Stimulated activated naive CD8-positive, alpha-beta T cell treated with anti-CD3 and anti-CD28 coated beads, Interleukin-15, amount 100 ng/mL, for 72 hours (primary cell): ENCODE results near the gene CRISPLD2.
"Not testable (repeated sequence)": the region's sequence is repeated elsewhere in the genome, so short reads cannot be mapped to it uniquely, and the experiment has no call there.

Source experiments
- ATAC-seq: fragments of 150-1000 bp; cut with Tn5 transposase; 2 replicates; pipeline ENCODE4 v1.10.0; 2021; ENCODE audit warnings: mild to moderate bottlenecking, moderate library complexity
- DNase-seq, 2 donors: peaks; one replicate each; pipeline ENCODE4 v3.0.0; 2021 to 2022
- H3K27ac Mint-ChIP-seq, 2 donors: one replicate each; pipeline ENCODE4 v1.8.0; 2022; ENCODE audit warnings: mild to moderate bottlenecking in 2 of 2, mixed read lengths in 2 of 2, moderate library complexity in 2 of 2
- H3K27me3 Mint-ChIP-seq: one replicate; pipeline ENCODE4 v1.8.0; 2022; ENCODE audit warnings: mixed read lengths
- H3K4me1 Mint-ChIP-seq: one replicate; pipeline ENCODE4 v1.8.0; 2022; ENCODE audit warnings: mild to moderate bottlenecking, mixed read lengths
- H3K4me3 Mint-ChIP-seq, 2 donors: one replicate each; pipeline ENCODE4 v1.8.0; 2022; ENCODE audit warnings: mild to moderate bottlenecking in 2 of 2, mixed read lengths in 2 of 2, moderate library complexity in 1 of 2
- H3K9me3 Mint-ChIP-seq, 2 donors: one replicate each; pipeline ENCODE4 v1.8.0; 2022; ENCODE audit warnings: mixed read lengths in 2 of 2

Gene CRISPLD2

DNA sequence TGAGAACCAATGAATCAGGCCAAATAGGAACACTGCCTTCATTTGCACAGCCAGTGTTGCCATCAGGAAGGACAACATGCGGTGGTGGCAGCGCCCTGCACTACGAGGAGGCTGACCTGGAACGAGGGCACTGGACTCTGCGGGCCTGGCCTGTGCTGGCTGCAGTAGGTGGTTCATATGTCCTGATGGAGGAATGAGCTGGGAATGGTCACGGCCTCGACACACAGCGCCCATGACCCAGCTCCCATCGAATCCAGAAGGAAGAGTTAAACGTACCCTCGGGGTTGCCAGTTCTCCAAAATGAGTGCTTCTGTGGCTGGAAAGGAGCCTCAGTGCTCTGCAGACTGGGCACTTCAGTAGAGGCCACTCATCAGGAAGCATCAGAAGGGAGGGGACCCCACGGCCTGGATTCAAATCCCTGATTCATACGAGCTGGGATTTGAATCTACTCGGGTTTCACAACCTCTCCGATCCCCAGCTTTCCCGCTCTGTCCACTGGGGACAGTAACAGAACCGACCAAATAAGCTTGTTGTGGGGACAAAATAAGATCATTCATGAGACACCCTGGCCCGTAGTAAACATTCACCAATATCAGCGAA is 106.1 kb downstream of the CRISPLD2 start:
- DNase-seq (no peak), ATAC-seq (no peak)
- Mint-ChIP-seq H3K4me3 (no peak overlapping the region), H3K4me1 (no peaks in the 10 kb centered on the region), H3K9me3 (peaks cover 0 to 3% of the 10 kb centered on the region in 2 donors), H3K27ac (no peak overlapping the region), H3K27me3 (no peaks in the 10 kb centered on the region)

DNA sequence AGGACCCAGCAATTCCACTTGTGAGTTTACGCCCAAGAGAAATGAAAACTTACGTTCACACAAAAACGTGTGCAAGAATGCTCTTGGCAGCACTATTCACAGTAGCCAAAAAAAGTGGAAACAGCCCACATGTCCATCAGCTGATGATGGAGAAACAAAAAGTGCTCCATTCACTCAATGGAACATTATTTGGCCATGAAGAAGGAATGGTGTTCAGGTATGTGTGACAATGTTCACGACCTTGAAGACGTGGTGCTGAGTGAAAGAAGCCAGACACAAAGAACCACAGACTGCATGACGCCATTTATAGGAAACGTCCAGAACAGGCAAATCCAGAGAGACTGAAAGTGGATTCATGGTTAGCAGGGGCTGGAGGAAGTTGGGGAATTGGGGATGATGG is 106.7 kb downstream of the CRISPLD2 start:
- Mint-ChIP-seq H3K27me3 (no peaks in the 10 kb centered on the region), H3K27ac (no peak overlapping the region), H3K9me3 (peaks cover 0 to 8% of the 10 kb centered on the region in 2 donors), H3K4me1 (no peaks in the 10 kb centered on the region), H3K4me3 (no peak overlapping the region)
- DNase-seq (no peak), ATAC-seq (no peak)

DNA sequence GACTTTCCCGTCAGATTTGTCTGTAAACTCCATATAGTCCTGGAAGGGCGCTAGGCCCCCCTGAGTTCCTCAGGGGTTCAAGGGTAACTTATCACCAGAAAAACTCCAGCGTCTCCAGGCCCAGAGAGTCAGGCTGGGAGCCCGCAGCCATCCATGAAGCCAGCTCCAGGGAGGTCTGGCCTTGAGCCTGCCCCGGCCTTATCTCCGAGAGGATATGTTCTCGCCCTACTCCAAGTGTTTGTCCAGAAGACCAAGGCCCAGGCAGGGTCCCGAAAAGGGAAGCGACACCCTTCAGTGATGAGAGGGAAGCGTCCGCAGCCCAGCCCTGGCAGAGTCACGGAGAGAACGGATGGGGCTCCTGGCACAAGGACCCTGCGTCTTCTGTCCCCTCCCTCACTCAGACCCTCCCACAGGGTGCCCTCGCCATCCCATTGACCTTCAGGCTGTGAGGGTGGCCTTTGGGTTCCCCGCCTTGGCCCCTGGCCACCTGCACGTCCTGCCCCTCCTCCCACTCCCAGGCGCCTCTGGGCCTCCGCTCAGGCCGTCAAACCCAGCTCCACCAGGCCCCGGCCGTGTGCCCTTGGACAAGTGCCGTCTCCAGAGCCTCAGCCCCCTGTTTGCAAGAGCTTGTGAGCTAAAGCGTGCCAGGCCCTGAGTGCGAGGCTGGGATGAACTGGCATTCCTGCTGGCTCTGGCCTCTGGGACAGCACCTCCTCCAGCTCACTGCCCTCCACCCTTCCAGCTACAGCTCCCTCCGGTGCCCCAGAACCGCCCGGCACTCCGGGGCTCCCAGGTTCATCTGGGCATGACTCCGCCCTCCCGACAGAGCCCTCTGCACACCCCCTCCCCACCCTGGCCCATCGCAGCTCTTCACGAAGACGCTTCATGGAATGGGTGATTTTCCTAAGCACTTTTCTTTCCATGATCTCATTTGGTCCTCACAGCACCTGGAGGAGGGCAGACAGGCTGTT is 108.1 kb downstream of the CRISPLD2 start:
- H3K4me3 Mint-ChIP-seq = no peak overlapping the region
- no peak overlapping the region for H3K27ac Mint-ChIP-seq
- peaks cover 0 to 8% of the 10 kb centered on the region in 2 donors for H3K9me3 Mint-ChIP-seq
- ATAC-seq (no peak), DNase-seq (no peak)
- no peaks in the 10 kb centered on the region for H3K27me3 Mint-ChIP-seq
- no peaks in the 10 kb centered on the region for H3K4me1 Mint-ChIP-seq

DNA sequence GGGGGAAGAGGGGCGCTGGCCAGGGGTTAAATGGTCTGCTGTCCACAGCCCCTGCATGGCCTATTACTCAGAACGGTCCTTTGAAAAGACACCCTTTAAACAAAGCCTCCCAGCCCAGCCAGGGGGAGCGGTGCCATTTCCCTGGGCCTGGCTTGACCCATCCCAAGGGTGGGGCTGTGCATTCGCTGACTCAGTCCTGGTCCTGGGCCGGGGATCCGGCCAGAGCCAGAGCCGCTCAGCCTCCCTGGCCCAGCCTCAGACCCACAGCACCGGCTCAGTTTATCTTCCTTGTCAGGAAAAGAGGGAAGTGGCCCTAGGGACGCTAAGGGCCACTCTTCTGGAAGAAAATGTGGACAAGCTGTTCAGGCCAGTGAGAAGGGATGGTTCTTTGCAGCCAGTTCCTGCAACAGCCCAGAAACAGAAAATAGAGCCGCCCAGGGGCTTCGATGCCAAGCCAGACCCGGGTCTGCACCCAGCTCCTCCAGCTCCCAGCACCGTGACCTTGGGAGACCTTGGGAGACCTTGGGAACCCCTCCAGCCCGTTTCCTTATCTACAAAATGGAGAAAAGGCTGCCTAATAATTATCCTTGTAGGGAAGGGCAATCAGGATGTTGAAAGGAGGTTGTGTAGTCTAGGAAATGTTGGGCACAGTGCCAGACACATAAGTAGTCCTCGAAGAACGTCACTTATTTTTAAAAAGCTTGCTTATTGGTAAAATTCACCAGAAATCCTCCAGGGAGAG is 109.1 kb downstream of the CRISPLD2 start:
- no peak for ATAC-seq
- H3K9me3 Mint-ChIP-seq = peaks cover 0 to 8% of the 10 kb centered on the region in 2 donors
- no peaks in the 10 kb centered on the region for H3K4me1 Mint-ChIP-seq
- DNase-seq = no peak
- H3K4me3 Mint-ChIP-seq = no peak overlapping the region
- peak overlapping the region in 1 of 2 donors; percentile 23 for H3K27ac Mint-ChIP-seq
- no peaks in the 10 kb centered on the region for H3K27me3 Mint-ChIP-seq

DNA sequence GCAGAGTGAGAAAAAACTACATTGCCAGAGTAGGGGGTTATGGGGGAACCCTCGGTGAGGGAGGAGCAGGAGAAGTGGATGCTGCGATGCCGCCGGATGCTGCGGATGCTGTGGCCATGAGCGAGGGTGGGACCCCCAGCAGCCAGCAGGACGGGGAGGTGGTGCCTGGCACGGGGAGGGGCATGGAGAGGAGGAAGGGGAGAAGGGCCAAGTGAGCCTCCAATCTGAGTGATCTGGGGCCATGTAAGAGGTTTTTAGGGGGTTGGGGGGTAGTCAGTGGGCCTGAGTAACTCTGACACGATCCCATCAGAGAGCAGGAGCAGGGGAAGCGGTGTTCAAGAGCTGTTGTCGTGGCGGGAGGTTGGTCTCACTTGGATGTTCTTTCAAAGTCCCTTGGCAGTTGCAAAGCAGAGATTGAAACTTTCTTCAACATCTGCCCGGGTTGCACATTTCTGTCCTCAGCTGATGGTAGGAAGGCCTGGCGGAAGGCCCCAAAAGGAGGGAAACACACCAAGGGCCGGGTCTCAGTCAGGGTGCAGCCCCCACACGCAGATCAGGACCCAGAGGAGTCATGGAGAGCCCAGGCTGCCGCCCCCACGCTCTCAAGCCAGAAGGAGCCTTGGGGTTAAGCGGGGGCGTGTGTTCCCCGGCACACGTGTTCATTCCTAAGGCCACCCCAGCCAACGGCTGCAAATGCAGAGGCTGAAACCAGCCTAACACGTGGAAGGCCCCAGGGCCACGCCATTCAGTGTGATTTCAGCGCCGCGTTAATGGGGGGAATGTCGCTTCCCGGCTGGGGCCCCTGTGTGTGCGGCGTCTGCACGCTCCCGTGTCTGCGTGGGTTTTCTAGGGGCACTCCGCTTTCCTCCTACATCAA is 109.9 kb downstream of the CRISPLD2 start:
- H3K9me3 Mint-ChIP-seq = peaks cover 0 to 8% of the 10 kb centered on the region in 2 donors
- H3K27me3 Mint-ChIP-seq = no peaks in the 10 kb centered on the region
- peak overlapping the region in 1 of 2 donors; percentile 42 for H3K4me3 Mint-ChIP-seq
- peak overlapping the region in 1 of 2 donors; percentile 92 for H3K27ac Mint-ChIP-seq
- DNase-seq (no peak), ATAC-seq (peak; percentile 11)
- H3K4me1 Mint-ChIP-seq = no peaks in the 10 kb centered on the region

DNA sequence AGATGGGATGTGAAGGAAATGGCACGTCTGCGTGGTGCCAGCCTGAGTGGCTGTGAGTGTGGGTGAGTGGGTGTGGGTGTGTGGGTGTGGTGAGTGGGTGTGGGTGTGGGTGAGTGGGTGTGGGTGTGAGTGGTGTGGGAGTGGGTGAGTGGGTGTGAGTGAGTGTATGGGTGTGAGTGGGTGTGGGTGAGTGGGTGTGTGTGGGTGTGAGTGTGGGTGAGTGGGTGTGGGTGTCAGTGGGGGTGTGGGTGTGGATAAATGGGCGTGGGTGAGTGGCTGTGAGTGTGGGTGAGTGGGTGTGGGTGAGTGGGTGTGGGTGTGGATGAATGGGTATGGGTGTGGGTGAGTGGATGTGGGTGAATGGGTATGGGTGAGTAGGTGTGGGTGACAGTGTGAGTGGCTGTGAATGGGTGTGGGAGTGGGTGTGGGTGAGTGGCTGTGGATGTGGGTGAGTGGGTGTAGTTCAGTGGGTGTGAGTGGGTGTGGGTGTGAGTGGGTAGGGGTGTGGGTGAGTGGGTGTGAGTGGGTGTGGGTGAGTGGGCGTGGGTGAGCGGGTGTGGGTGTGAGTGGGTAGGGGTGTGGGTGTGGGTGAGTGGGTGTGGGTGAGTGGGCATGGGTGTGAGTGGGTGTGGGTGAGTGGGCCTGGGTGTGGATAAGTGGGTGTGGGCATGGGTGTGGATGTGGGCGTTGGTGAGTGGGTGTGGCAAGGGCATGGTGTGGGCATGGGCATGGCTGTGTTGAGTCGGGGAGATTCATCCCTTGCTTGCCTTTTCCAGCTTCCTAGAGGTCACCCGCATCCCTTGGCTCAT is 110.7 kb downstream of the CRISPLD2 start:
- peak; percentile 53 for ATAC-seq
- peaks cover 0 to 8% of the 10 kb centered on the region in 2 donors for H3K9me3 Mint-ChIP-seq
- H3K4me3 Mint-ChIP-seq = peak overlapping the region in 1 of 2 donors; percentile 42
- no peaks in the 10 kb centered on the region for H3K27me3 Mint-ChIP-seq
- H3K4me1 Mint-ChIP-seq = no peaks in the 10 kb centered on the region
- DNase-seq = peak in 1 of 2 donors; percentile 20
- peak overlapping the region in 1 of 2 donors; percentile 92 for H3K27ac Mint-ChIP-seq

DNA sequence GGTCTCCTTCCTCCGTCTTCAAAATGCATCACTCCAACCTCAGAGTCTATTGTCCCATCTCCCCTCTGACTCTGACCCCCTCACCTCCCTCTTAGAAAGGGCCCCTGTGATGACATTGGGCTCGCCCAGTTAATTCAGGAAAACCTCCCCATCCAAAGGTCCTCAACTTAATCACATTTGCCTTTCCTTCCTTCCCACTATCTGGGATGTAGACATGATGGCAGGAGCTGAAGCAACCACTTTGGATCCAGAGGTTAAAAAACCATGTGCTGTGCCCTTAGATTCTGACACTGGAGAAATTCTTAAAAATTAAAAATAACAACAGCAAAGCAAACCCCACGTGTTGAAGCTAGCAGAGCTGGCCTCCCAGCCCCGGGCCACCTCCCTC is 111.3 kb downstream of the CRISPLD2 start:
- Mint-ChIP-seq H3K27ac (peak overlapping the region in 1 of 2 donors; percentile 72), H3K4me1 (no peaks in the 10 kb centered on the region), H3K4me3 (peak overlapping the region in 1 of 2 donors; percentile 36), H3K27me3 (no peaks in the 10 kb centered on the region), H3K9me3 (peaks cover 0 to 8% of the 10 kb centered on the region in 2 donors)
- DNase-seq (no peak), ATAC-seq (no peak)

DNA sequence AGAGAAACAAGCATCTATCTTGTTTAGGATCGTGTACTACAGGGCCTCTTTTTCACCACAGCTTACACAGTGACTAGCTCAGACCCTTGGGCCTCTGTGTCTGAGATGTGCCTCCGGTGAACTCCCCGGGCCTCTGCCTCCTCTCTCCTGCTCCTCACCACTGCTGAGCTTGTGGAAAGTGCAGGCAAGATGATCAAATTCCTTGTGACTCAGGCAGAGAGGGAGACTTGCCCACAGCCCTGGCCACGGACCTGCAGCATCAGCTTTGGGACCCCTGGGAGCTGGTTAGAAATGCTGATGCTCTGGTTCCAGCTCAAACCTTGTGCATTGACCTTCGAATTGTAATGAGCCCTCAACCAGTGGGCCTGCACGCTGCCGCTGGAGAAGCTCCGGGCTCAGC is 111.7 kb downstream of the CRISPLD2 start:
- ATAC-seq (no peak), DNase-seq (no peak)
- H3K4me1 Mint-ChIP-seq = no peaks in the 10 kb centered on the region
- H3K9me3 Mint-ChIP-seq = peaks cover 0 to 8% of the 10 kb centered on the region in 2 donors
- no peaks in the 10 kb centered on the region for H3K27me3 Mint-ChIP-seq
- peak overlapping the region in 1 of 2 donors; percentile 72 for H3K27ac Mint-ChIP-seq
- no peak overlapping the region for H3K4me3 Mint-ChIP-seq

DNA sequence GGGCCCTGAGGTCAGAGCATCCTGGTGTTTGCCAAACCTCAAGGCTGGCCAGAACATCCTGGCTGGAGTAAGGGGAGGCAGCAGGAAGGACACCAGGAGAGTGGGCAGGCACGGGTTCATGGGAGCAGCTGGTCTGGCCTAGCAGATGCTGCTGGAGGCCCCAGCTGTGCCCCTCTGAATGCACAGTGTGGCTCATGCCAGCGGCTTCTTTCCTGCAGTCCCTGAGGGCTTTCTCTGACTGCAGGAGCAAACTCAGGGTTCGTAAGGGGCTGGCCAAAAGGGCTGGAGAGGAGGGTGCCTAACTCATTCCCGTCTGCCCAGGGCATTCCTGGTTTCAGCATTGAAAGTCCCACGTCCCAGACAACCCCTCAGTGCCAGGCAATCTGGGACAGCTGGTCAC is 112.9 kb downstream of the CRISPLD2 start:
- ATAC-seq (no peak), DNase-seq (no peak)
- no peak overlapping the region for H3K4me3 Mint-ChIP-seq
- H3K4me1 Mint-ChIP-seq = no peaks in the 10 kb centered on the region
- H3K9me3 Mint-ChIP-seq = peaks cover 0 to 8% of the 10 kb centered on the region in 2 donors
- no peak overlapping the region for H3K27ac Mint-ChIP-seq
- H3K27me3 Mint-ChIP-seq = no peaks in the 10 kb centered on the region

DNA sequence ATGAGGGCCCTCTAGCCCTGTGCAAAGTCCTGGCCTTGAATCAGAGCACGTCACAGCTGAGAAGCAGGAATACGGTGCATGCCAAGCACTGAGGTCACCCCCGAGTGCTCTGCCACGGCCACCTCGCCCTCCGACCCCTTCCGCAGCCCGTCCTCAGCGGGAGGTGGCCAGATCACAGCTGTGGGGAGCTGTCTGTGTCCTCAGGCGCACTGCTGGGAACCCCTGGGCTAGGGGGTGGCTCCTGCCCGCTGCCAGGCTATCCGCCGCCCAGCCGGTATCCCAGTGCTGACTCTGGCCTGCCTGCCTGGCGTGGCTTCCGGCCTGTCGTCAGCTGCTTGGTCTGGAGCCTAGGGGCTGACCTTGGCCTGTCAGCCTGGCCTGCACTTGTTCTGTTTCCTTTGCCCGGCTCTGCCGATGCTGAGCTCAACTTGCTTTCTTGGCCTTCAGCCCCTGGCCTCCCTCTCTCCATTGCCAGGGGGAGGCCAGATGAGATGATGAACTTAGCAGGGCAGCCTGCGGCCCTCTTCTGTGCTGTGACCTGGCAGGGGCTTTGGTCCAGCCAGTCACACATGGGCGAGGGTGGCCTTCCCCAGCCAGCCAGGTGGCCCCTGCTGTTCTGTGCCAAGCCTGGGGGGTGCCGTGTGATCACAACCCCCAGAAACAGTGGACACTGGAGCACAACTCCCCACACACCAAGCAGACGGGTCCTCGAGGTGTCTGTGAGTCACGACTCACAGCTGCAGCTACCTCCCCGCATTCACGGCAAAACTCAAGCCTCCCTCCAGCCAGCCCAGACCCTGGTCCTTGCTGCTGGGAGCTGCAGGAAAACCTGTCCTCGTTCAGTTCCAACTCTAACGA is 114.2 kb downstream of the CRISPLD2 start:
- ATAC-seq = no peak
- Mint-ChIP-seq H3K4me3 (no peak overlapping the region), H3K9me3 (peaks cover 0 to 8% of the 10 kb centered on the region in 2 donors), H3K4me1 (no peaks in the 10 kb centered on the region), H3K27ac (peak overlapping the region in 1 of 2 donors; percentile 42), H3K27me3 (no peaks in the 10 kb centered on the region)
- DNase-seq = no peak

DNA sequence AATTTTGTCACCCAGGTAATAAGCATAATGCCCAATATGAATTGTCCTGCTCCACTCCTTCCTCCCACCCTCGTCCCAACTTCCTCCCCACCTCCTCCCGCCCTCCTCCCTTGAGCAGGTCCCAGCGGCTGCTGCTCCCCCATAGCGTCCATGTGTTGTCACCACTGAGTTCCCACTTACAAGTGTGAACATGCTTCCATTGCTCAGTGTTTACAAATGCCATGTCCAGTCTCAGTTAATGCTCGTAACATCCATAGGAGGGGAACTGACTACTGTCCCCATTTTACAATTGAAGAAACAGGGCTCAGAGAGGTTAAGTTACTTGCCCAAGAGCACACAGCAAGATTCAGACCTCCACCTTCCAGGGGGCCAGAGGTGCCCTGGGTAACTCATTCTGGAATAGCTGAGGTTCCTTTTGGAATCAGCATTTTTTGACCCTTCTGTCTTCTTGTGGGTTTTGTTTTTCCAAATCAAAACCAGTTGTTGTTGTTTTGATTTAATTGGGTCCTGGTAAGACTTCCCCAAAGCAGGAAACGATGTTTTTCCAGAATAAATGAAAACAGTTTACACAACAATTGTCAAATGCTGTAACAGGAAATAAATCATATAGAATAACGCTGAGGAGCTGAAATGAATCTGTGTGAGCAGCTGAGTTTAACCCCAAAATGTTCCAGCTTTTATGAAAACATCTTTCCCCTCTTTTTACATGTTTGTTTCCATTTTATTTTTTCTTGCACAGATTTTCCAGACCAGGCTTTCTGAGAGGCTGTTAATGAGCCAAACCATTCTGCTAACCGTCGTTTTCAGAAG is 117.6 kb downstream of the CRISPLD2 start:
- no peak for ATAC-seq
- Mint-ChIP-seq H3K9me3 (no peaks in the 10 kb centered on the region), H3K27ac (no peak overlapping the region)

DNA sequence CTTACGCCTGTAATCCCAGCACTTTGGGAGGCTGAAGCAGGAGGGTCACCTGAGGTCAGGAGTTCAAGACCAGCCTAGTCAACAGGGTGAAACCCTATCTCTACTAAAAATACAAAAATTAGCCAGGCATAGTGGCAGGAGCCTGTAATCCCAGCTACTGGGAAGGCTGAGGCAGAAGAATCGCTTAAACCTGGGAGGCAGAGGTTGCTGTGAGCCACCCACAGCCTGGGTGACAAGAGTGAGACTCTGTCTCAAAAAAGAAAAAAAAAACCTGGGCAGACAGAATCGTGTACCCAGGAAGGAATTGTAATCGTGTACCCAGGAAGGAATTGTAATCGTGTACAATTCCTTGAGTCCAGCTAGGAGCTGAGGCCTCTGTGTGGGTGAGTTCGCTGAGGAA is 118.8 kb downstream of the CRISPLD2 start:
- H3K4me3 Mint-ChIP-seq, ATAC-seq, H3K27ac Mint-ChIP-seq, H3K27me3 Mint-ChIP-seq, DNase-seq, H3K4me1 Mint-ChIP-seq, H3K9me3 Mint-ChIP-seq: not testable (repeated sequence)

More for the DNA sequence above, 117.6 kb downstream of the CRISPLD2 start:
- Mint-ChIP-seq H3K27me3 (peaks cover 9% of the 10 kb centered on the region), H3K4me3 (no peak overlapping the region), H3K4me1 (no peaks in the 10 kb centered on the region)
- DNase-seq = no peak
